Heart right ventricle (tissue), 16 donors: ENCODE results near the gene HTR1D. TPM values are rescaled to one million over a fixed set of nuclear protein-coding genes. Genes with fewer than 3 reads are reported as not detected.

ENCODE experiments used
- ATAC-seq, 8 donors: fragments of 200-7000 bp; cut with Tn5 transposase; one replicate each; pipeline ENCODE4 v1.9.1; 2020; ENCODE audit warnings: mild to moderate bottlenecking in 8 of 8, moderate library complexity in 8 of 8, moderate number of reproducible peaks in 1 of 8
- DNase-seq, 2 donors: peaks; one replicate each; pipeline ENCODE4 v3.0.0-alpha.2; 2020
- H3K27ac ChIP-seq, 10 donors: fragments of 200-600 bp; sonication (generic) in 2 of 10; one replicate each; pipeline versions ENCODE4 v1.5.0 to v1.8.0; 2020 to 2022; ENCODE audit warnings: mild to moderate bottlenecking in 3 of 10
- H3K27me3 ChIP-seq, 7 donors: fragments of 200-600 bp; one replicate each; pipeline ENCODE4 v1.8.0; 2021 to 2022; ENCODE audit warnings: mild to moderate bottlenecking in 2 of 7
- H3K36me3 ChIP-seq, 9 donors: fragments of 200-600 bp; sonication (generic) in 1 of 9; one replicate each; pipeline versions ENCODE4 v1.5.0 to v1.8.0; 2020 to 2022; ENCODE audit warnings: mild to moderate bottlenecking in 2 of 9
- H3K4me1 ChIP-seq, 9 donors: fragments of 200-600 bp; sonication (generic) in 1 of 9; one replicate each; pipeline versions ENCODE4 v1.5.0 to v1.8.0; 2020 to 2022; ENCODE audit warnings: mild to moderate bottlenecking in 4 of 9
- H3K4me3 ChIP-seq, 10 donors: fragments of 200-600 bp; sonication (generic) in 2 of 10; one replicate each; pipeline versions ENCODE4 v1.5.0 to v1.8.0; 2020 to 2022; ENCODE audit warnings: mild to moderate bottlenecking in 7 of 10, moderate library complexity in 2 of 10
- H3K9me3 ChIP-seq, 11 donors: fragments of 200-600 bp in 10 of 11; sonication (generic) in 2 of 11; one replicate each; pipeline versions ENCODE4 v1.5.0 to v1.8.0; 2013 to 2022; ENCODE audit warnings: mild to moderate bottlenecking in 2 of 11, control low read depth in 1 of 11, moderate library complexity in 1 of 11
- CTCF ChIP-seq, 9 donors: fragments of 200-600 bp; sonication (generic) in 2 of 9; IDR thresholded peaks; one replicate each; pipeline versions ENCODE4 v1.5.0 to v1.8.0; 2021 to 2022; ENCODE audit warnings: antibody characterized with exemption in 9 of 9, mild to moderate bottlenecking in 5 of 9, moderate library complexity in 1 of 9
- WGBS, 2 donors: extraction: QIAGEN DNeasy Blood & Tissue Kit; methylation state at CpG; one replicate each; pipeline ENCODE4 v1.1.7; 2013; ENCODE audit warnings: inconsistent platforms in 1 of 2; 5-methylcytosine and 5-hydroxymethylcytosine counted together
- intact Hi-C, 10 donors: fragments of 100-400 bp; cut with DNase I; formaldehyde crosslinking; loops; one replicate each; pipeline versions ENCODE4 v1.11.1 to v1.14.2; 2022
- polyA plus RNA-seq, 2 donors: library from polyadenylated mRNA; stranded (reverse); fragments of 200-250 nt; gene quantifications; one replicate each; pipeline ENCODE4 v1.2.3, GENCODE V29; 2013
- total RNA-seq, 10 donors: library from RNA; stranded (reverse); fragmentation: NEBNext Ultra II Directional in 3 of 10; extraction: Animal tissue kit (Norgen Biotek cat#: 25700) in 3 of 10; gene quantifications; one replicate each; pipeline versions ENCODE4 v1.2.1 to v1.2.4, GENCODE V29; 2021 to 2023
- donor health status: Arrhythmogenic right ventricular cardiomyopathy.
- donor health status: ischemic (EF 13 %, LVEDD 7.1; RV severe dilation, severe dysfunction).
- donor health status: healthy with polysubstance abuse.
- donor health status: DM: no; HTN: yes; CAD: no.
- donor health status: DM: no; HTN: no; CAD: no.
- donor health status: ischemic (EF 25% LVEDD 6.9; RV normal size, moderate dysfunction).
- donor health status: ischemic (EF 25% LVEDD 5.7; RV mildly dilated, moderate dysfunction).
- donor health status: healthy.
- donor health status: DM: yes; HTN: yes; CAD: no.
- donor health status: Ischemic cardiomyopathy.
- donor health status: ischemic (EF 35%, LVEDD 5.7; RV mildly dilated, moderate dysfunction).
- donor health status: nonischemic (EF 11% LVEDD 7.7; RV severe dilation, severe dysfunction).
- donor health status: DM: yes; HTN: yes; CAD: no.
- donor health status: PGD.
- donor health status: ischemic (EF 29% LVEDD 5.4; RV normal size, mild dysfunction).
- donor health status: nonischemic (EF 23%, LVEDD 6.1; RV moderate dilation, normal function).

Gene HTR1D
- total and polyA plus RNA-seq, 12 donors: 0.01 to 0.07 TPM; not detected in 10

- intact Hi-C loops: loop anchor here in 1 of 10 donors (1.0 kb wide), 1 partner anchor 32 kb away; no protein-coding TSS in a partner anchor
- Histone ChIP-seq H3K36me3 (no peaks in the 10 kb centered on the region), H3K4me1 (no peaks in the 10 kb centered on the region), H3K4me3 (no peak overlapping the region), H3K27me3 (peaks cover 0 to 10% (median 0%) of the 10 kb centered on the region in 7 donors), H3K27ac (no peak overlapping the region), H3K9me3 (no peaks in the 10 kb centered on the region)
- WGBS, 2 donors: 96 to 98% methylated on average over 7 of the region's 7 CpGs
- DNase-seq (no peak), ATAC-seq (no peak)
- TF ChIP-seq CTCF (IDR thresholded peaks at IDR 0.05): no peak
Measured at GRCh38 chr1:23244256-23244761, 27.0 kb upstream of the HTR1D start.

- no peaks in the 10 kb centered on the region for H3K9me3 ChIP-seq
- no peak for DNase-seq
- TF ChIP-seq CTCF (IDR thresholded peaks at IDR 0.05): no peak
- ATAC-seq: no peak
- no peaks in the 10 kb centered on the region for H3K36me3 ChIP-seq
- intact Hi-C loops: no loop called here
- H3K27me3 ChIP-seq: peaks cover 0 to 5% (median 0%) of the 10 kb centered on the region in 7 donors
- WGBS, 2 donors: 91 to 95% methylated on average over 7 of the region's 7 CpGs
- no peaks in the 10 kb centered on the region for H3K4me1 ChIP-seq
- no peak overlapping the region for H3K4me3 ChIP-seq
- no peak overlapping the region for H3K27ac ChIP-seq
Measured at GRCh38 chr1:23242414-23242813, 25.1 kb upstream of the HTR1D start.

- Histone ChIP-seq H3K4me3 (no peak overlapping the region), H3K27me3 (peaks cover 0 to 5% (median 0%) of the 10 kb centered on the region in 7 donors), H3K4me1 (no peaks in the 10 kb centered on the region), H3K36me3 (no peaks in the 10 kb centered on the region), H3K9me3 (no peaks in the 10 kb centered on the region), H3K27ac (no peak overlapping the region)
- intact Hi-C loops: no loop called here
- no peak for TF ChIP-seq CTCF (IDR thresholded peaks at IDR 0.05)
- ATAC-seq (no peak), DNase-seq (no peak)
- 86 to 93% methylated on average over 5 of the region's 5 CpGs for WGBS, 2 donors
Measured at GRCh38 chr1:23239638-23240295, 22.5 kb upstream of the HTR1D start.

GRCh38 chr1:23238565-23238964 is 21.3 kb upstream of the HTR1D start:
- no peaks in the 10 kb centered on the region for H3K36me3 ChIP-seq
- H3K4me1 ChIP-seq: no peaks in the 10 kb centered on the region
- H3K27me3 ChIP-seq: peaks cover 0 to 5% (median 0%) of the 10 kb centered on the region in 7 donors
- H3K4me3 ChIP-seq: no peak overlapping the region
- no peak overlapping the region for H3K27ac ChIP-seq
- H3K9me3 ChIP-seq: no peaks in the 10 kb centered on the region
- WGBS, 2 donors: 94 to 97% methylated on average over 2 of the region's 2 CpGs
- intact Hi-C loops: no loop called here
- no peak for TF ChIP-seq CTCF (IDR thresholded peaks at IDR 0.05)
- DNase-seq: no peak
- no peak for ATAC-seq
